ENCODE results near the gene OGFR. TPM values are rescaled to one million over a fixed set of nuclear protein-coding genes. Genes with fewer than 3 reads are reported as not detected.

The OGFR gene, protein sequence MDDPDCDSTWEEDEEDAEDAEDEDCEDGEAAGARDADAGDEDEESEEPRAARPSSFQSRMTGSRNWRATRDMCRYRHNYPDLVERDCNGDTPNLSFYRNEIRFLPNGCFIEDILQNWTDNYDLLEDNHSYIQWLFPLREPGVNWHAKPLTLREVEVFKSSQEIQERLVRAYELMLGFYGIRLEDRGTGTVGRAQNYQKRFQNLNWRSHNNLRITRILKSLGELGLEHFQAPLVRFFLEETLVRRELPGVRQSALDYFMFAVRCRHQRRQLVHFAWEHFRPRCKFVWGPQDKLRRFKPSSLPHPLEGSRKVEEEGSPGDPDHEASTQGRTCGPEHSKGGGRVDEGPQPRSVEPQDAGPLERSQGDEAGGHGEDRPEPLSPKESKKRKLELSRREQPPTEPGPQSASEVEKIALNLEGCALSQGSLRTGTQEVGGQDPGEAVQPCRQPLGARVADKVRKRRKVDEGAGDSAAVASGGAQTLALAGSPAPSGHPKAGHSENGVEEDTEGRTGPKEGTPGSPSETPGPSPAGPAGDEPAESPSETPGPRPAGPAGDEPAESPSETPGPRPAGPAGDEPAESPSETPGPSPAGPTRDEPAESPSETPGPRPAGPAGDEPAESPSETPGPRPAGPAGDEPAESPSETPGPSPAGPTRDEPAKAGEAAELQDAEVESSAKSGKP
- 29.9 and 35.9 TPM in 2 replicates for total RNA-seq

DNA sequence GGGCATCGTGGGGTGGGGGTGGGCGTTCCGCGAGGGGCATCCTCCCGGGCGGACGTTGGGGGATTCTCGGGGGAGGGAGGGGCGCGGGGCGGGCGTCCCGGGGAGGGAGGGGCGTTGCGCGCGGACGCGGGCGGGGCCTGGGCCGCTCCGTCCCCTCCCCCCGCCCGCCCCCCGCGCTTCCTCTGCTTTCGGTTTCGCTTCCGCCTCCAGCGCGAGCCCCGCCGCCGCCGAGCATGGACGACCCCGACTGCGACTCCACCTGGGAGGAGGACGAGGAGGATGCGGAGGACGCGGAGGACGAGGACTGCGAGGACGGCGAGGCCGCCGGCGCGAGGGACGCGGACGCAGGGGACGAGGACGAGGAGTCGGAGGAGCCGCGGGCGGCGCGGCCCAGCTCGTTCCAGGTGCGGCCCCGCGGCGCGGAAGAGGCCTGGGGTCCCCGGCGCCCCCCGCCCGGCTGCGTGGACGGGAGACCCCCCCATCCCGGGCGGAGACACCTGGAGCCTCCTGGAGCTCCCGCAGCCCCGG is at the start of gene OGFR:
TSS of gene OGFR (plus strand) at position 209 of the 528 bp plus-strand sequence. CDS start at position 234, 25 bp downstream.

GRCh38 chr20:62816884-62817873 is 12.5 kb downstream of the OGFR start, which contains the start of gene COL9A3:
TSS of gene COL9A3 (plus strand) at chr20:62817050. CDS start at chr20:62817065, 15 bp downstream.

GRCh38 chr20:62861726-62862336 is 57.2 kb downstream of the OGFR start, which contains the start of gene TCFL5:
TSS of gene TCFL5 (minus strand) at chr20:62861822. CDS start at chr20:62861670, 152 bp downstream.

Small RNA genes within 50 kb of the gene (small RNA-seq; reads per million reads assigned to genes)
- not detected for gene DPH3P1

Other genes with a start within 250 kb of the OGFR start
- 0.11 and 0.13 TPM in 2 replicates for gene SLCO4A1, start 162.3 kb upstream of the OGFR start, total RNA-seq
- gene NTSR1, start 96.0 kb upstream of the OGFR start, total RNA-seq = not detected in 2 replicates
- gene MRGBP, start 8.4 kb upstream of the OGFR start, total RNA-seq = 13.0 and 15.5 TPM in 2 replicates
- 0.86 and 1.0 TPM in 2 replicates for gene COL9A3, start 12.2 kb downstream of the OGFR start, total RNA-seq
- gene TCFL5, start 57.0 kb downstream of the OGFR start, total RNA-seq = 15.2 and 17.9 TPM in 2 replicates
- gene DIDO1, start 121.7 kb downstream of the OGFR start, total RNA-seq = 44.0 and 44.8 TPM in 2 replicates
- gene GID8, start 133.3 kb downstream of the OGFR start, total RNA-seq = 31.8 and 34.6 TPM in 2 replicates
- 6.7 and 6.9 TPM in 2 replicates for gene SLC17A9, start 147.9 kb downstream of the OGFR start, total RNA-seq
- gene BHLHE23, start 202.1 kb downstream of the OGFR start, total RNA-seq = not detected in 2 replicates